Upper lobe of left lung (tissue), 4 donors: ENCODE data around the gene LUZP1.

Source experiments
- EP300 ChIP-seq, 4 donors: sonication (generic); formaldehyde crosslinking; IDR thresholded peaks; one replicate each; pipeline ENCODE4 v1.5.1; 2017; ENCODE audit warnings: antibody characterized with exemption in 4 of 4, control low read depth in 2 of 4
- POLR2A ChIP-seq, 4 donors: fragments of 450-650 bp; IDR thresholded peaks; one replicate each; pipeline ENCODE4 v1.5.1; 2016 to 2017; ENCODE audit warnings: antibody characterized with exemption in 4 of 4, mild to moderate bottlenecking in 2 of 4
- POLR2AphosphoS5 ChIP-seq, 2 donors: sonication (generic); formaldehyde crosslinking; IDR thresholded peaks; one replicate each; pipeline ENCODE4 v1.5.1; 2017; ENCODE audit warnings: antibody characterized with exemption in 2 of 2
- TF ChIP-seq, protein P1 (sequence below), 6 experiments: fragments of 450-650 bp in 4 of 6; fragments of 200-600 bp in 2 of 6; sonication (generic) in 2 of 6; IDR thresholded peaks; one replicate each; pipeline ENCODE4 v1.5.1; 2016 to 2019; ENCODE audit warnings: antibody characterized with exemption in 6 of 6

DNA sequence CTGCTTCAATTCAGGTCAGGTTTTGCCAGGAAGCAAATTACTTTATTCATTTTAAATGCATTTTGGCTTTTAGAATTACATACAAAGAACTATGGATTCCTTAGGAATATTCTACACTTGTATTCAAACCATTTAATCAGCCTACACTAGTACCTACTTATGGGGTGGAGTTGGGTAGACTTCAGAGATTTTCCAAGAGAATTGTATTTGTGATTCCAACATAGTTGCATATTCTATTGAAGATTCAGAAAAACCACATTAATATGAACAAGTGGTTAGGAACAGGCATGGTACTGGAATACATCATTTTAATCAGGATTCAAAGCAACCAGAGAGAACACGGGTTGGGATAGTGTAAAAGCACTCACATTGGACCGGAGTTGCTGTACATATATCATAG lies 33.4 kb downstream of the LUZP1 start:
- TF ChIP-seq, protein P1, sequence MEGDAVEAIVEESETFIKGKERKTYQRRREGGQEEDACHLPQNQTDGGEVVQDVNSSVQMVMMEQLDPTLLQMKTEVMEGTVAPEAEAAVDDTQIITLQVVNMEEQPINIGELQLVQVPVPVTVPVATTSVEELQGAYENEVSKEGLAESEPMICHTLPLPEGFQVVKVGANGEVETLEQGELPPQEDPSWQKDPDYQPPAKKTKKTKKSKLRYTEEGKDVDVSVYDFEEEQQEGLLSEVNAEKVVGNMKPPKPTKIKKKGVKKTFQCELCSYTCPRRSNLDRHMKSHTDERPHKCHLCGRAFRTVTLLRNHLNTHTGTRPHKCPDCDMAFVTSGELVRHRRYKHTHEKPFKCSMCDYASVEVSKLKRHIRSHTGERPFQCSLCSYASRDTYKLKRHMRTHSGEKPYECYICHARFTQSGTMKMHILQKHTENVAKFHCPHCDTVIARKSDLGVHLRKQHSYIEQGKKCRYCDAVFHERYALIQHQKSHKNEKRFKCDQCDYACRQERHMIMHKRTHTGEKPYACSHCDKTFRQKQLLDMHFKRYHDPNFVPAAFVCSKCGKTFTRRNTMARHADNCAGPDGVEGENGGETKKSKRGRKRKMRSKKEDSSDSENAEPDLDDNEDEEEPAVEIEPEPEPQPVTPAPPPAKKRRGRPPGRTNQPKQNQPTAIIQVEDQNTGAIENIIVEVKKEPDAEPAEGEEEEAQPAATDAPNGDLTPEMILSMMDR (IDR thresholded peaks at IDR 0.05) = no peak
- no peak for TF ChIP-seq EP300 (IDR thresholded peaks at IDR 0.05)
- TF ChIP-seq POLR2A (IDR thresholded peaks at IDR 0.05) = no peak
- no peak for TF ChIP-seq POLR2AphosphoS5 (IDR thresholded peaks at IDR 0.05)
